Activated effector memory CD4-positive, alpha-beta T cell treated with Interleukin-2 at 50 U/mL for 16 hours (primary cell): ENCODE data around the gene REEP1.
A peak's percentile ranks its signal among the peaks of the same experiment; 100 is the strongest.
"Not testable (repeated sequence)": the region's sequence is repeated elsewhere in the genome, so short reads cannot be mapped to it uniquely, and the experiment has no call there.

Experiments
- DNase-seq: peaks from one replicate; pipeline ENCODE4 v3.0.0-alpha.2; 2020

REEP1 gene

DNA sequence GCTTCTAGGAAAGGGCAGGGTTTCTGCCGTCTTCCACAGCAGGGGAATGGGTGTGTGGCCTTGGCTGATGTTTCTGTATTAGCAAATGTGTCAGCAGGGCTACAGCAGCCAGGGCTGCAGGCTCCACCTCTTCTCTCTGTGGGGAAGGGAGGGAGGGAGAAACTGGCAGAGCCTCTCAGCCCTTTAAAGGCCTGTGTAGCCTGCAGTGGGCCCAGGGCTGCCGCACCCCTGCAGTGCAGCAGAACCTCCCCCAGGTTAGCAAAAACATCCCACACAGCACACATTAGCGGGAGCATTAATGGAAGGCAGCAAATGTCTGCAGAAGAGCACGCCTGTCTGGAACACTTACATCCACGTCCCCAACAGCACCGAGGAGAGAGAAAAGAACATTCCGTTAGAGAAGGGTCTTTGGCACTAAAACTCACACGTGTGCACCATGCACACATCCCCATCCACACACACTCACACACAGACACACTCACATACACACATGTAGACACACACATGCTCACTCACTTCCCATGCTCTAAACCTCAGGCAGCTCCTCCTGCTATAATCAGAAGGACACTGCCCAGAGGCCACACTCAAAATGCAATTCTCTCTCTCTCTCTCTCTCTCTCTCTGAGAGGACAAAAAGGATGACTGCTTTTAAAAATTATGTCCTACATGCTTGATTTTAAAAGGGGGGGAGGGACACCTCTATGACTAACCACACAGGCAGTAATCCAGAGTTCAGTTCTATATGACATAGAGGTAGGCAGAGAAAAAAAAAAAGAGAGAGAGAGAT lies 114.1 kb downstream of the REEP1 start:
- DNase-seq, result no peak

DNA sequence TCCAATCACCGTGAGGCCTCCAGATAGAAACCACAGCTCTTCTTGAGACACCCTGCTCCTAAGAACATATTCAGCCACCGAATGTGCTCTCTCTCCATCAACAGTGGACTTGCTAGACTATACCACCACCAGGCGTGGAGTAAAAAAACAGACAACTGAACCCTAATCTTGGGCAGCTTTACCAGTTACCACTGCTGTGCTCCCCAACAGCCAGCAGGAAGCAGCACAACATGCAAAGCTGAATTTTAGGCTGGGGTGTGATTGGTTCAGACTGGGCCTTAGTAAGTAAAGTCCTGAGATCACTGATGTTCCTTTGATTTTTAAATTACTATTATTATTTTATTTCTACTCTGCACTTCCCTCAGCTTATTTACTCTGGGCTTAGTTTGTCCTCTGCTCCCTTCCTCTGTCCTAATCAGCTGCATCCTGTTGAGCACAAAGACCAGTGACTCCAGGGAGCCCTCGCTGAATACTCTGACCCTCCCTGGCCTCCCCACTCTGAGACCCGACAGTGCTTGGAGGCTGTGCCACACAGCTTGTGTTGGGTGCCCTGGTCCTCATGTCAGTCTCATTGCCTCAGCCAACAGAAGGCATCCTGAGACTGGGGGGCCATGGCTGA lies 116.3 kb downstream of the REEP1 start:
- peak; percentile 25 for DNase-seq

DNA sequence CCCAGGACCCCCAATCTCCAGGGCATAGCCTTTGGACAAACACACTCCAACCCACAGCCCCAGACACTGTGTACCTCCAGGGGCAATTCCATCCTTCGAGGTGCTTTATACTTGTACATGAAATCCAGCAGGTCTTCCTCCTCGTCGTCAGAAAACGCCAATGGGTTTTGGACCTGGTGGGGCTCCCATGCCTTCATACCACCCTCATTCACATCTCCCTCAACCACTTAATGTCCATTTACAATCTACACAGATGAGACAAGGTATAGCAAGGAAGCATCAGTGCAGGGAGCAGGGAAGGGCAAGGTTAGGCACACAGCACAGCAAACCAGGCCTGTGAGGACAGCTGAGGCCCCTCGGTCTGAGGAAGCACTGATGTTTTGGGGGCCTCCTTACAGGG lies 117.5 kb downstream of the REEP1 start:
- no peak for DNase-seq

DNA sequence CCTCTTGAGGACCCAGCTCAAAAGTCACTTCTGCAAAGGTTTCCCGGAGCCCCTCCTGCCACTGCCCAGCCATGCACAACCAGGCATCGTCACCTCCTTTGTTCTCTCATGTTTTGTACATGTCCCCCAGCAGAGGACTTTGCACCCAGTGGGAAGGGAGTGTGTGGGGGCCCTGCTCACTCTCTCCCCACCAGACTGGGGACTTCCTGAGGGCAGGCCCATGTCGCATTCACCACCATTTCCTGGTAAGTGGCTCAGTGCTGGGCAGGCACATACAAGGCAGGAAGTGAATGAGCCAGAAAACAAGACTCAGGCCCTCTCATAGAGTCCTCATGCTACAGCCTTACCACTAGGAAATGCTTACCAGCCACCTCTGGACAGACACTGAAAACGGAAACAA lies 119.3 kb downstream of the REEP1 start:
- no peak for DNase-seq

DNA sequence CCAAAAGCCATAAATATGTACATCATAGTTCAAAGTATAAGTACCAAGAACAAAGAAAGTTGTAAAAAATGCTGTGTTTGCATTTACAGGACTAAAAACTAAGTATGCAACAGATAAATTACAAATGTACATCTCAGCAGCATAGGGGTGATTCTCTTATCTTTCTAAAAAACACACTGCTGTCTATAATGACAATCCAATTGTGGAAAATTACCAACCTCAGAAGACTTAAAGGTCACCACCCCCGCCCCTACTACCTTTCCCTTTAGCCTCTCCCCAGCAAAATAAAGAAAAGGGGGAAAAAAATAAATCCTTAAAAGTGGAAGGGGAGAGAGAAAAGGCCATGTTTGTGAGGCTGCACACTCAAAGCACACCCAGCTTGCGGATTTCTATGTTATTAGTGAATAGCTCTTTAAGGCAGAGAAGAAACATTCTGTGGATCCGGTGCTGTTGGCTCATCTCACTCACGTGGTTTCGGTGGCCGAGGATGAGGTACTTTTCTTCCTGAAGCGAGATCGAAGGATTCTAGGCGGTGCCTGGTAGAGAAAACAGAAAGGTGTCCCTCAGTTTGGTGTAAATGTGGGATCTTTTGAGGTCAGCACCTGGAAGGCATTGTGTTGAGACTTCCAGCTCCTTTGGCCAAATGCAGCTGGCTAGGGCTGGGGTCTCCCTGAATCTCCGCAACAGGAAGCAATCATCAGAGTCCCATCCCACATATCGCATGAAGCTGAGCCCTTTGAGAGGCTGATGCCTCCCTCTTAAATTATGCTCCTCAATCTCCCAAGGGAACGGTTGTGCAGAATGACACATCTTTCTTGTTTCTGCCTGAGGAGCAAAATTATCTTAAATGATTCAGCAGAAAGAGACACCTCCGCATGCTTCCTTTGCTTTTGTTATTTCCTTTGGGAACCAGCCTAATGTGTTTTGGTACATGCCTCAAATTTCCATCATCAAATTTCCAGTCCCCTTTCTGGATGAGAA lies 120.6 kb downstream of the REEP1 start:
- no peak for DNase-seq

DNA sequence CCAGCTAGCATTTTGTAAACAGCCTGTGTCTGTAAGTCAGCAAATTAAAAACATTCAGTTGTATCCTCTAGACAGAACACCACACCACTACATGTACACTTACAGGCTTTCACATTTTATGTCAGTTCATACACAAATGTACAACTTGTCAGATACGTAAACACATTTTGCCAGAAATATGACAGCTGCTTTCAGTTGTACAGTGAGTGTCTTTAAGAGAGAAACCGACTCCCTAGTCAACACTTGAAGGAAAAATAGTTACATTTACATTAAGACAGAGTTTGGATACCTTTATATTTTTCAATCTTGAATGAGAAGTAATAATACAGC lies 123.0 kb downstream of the REEP1 start:
- no peak for DNase-seq

DNA sequence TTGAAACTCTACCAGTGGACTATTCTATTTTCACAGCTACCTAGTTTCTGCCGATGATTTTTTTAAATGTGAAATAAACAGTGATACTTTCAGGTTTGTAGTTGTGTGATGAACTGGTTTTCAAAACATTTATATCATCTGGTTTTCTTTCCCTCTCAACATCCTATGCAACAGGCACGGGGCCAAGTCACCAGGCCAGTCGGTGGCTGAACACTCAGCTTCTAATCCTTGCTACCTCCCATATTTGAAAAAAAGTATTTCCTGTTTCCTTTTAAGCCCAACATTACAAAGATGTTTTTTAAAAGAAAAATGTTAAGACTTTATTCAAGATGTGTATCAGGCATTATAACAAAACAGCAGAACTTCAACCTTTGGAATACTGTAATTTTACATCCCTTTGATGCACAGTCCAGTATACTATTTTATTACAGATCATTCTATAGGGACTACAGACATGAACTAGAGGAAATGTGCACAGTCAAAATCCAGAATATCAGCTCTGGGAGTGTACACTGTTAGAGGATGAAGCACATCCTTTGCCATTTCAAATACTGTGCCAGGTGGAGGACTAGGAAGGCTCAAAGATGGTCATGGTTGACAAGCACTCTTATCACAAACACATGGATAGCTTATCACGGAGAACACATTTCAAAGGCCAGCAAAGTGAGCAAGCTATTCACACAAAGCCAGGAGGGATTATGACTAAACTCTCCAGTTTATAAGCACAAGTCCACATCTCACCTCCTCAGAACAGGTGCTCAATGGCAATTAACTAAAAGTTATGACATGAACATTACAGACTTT lies 123.5 kb downstream of the REEP1 start:
- DNase-seq, result no peak

DNA sequence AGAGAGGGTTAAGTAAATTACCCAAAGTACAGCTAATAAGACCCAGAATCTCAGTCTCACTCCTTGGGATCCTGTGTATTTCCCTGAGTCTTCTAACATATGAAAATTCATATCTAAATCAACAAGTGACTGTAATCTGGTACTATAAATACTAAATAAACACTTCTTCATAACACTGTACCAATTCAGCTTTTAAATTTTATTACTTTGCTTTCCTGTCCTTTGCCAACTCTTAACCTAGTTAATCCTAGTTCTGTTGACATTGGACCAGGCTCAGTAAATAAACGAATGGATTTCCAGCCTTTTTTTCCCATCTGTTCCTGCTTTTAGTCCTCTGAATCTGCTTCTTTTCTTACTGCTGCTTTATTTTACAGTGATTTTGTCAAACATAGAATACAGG lies 124.4 kb downstream of the REEP1 start:
- DNase-seq, result no peak

DNA sequence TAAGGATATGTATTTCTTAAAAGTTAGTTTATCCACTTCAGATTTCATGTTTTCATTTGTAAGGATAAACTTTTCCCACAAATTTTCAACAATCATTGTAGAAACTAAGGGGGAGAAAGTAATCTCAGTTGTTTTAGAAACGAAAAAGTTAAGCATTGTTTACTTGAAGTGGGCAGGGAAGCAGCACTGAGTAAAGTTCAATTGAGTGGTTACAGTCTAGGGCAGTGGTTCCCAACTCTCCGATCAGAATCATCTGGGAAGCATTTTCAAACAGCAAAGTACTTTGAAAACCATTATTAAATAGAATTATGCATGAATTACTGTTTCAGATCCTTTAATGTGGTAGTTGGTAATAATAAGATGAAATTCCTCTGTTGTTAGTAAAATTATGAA lies 125.6 kb downstream of the REEP1 start:
- DNase-seq, result no peak

DNA sequence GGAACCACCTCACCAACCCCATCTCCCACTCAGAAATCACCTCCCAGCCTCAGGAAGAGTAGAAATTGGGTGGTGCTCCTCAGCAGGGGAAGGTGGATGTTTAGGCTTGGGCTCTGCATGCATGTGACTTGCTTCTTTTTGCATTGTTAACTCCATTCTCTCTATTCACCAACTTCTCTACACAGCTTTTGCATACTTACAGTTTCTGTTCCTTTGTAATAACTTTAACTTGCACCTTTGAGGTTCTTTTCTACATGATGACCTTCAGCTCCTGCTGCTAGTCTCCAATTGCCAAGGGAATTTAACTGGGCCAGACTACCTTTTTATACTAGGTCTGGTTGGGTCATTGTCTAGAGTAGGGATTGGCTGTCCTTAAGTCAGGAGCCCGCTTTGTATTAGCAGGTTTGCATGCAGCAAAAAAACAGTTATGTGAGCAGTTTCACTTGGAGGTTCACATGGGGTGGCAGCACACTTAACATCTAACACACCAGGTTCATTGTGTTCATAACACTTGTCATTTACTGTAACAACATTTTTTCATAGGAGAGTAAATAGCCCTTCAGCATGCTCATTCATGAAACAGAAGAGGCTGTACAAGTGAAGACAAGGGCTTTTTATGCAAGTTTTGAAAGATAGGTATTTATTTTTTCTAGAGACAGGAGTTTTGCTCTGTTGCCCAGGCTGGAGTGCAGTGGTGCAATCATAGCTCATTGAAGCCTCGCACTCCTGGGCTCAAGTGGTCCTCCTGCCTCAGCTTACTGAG lies 126.2 kb downstream of the REEP1 start:
- DNase-seq, result no peak

DNA sequence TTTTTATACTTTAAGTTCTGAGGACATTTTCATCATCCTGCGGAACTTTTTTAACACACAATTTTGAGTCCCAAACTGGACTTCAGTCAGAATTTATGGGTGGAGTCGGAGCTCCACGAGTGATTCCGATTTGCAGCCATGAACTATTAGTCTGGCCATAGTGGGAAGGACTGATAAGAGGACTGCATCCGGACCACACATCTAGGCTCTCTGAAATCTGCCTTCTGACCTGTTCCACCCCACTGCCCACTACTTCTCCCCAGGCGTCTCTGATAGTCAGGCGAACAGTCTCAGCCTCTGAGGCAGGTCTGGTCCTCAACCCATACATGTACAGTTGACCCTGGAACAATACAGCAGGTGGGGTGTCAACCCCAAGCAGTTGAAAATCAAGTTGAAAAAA lies 133.0 kb downstream of the REEP1 start:
- no peak for DNase-seq

DNA sequence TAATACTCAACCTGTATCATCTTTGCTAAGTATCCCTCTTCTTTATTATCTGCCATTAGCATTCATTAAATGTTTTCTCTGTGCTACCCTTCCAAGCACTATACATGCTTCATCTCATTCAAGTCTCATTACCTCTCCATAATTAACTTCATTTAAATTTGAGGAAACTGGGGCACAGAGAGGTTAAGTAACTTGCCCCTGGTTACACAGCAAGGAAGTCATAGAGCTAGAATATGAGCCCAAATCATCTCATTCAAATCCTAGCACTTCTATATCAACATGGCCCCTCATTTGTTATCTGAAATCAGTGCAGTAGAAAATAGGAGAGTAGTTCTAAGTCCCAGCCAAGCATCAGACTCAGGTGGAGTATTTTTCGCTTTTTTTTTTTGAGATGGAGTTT lies 133.8 kb downstream of the REEP1 start:
- DNase-seq, result no peak

DNA sequence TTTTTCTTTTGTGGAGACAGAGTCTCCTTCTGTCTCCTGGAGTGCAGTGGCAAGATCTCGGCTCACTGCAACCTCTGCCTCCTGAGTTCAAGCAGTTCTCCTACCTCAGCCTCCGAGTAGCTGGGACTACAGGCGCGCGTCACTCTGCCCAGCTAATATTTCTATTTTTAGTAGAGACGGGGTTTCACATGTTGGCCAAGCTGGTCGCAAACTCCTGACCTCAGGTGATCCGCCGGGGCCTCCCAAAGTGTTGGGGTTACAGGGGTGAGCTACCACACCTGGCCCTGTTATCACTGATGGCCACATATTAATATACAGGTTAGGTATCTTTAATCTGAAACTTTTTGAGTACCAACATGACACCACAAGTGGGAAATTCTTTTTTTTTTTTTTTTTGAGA lies 134.7 kb downstream of the REEP1 start:
- DNase-seq, result no peak

DNA sequence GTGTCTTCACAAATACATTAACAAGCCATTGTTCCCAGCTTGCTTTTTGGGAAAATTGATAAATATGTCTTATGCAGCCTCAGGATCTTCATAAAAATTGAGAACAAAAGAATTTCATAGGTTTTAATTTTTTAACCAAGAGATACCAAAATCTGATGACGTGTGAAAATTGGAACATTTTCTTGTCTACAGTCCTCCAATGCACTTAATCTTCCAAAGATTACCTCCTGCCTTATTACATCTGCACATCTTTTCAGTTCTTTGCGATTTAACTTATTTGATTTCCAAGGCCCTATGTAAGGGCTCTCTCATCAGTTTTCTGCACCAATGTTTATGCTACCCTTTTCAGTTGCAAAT lies 135.1 kb downstream of the REEP1 start:
- no peak for DNase-seq

DNA sequence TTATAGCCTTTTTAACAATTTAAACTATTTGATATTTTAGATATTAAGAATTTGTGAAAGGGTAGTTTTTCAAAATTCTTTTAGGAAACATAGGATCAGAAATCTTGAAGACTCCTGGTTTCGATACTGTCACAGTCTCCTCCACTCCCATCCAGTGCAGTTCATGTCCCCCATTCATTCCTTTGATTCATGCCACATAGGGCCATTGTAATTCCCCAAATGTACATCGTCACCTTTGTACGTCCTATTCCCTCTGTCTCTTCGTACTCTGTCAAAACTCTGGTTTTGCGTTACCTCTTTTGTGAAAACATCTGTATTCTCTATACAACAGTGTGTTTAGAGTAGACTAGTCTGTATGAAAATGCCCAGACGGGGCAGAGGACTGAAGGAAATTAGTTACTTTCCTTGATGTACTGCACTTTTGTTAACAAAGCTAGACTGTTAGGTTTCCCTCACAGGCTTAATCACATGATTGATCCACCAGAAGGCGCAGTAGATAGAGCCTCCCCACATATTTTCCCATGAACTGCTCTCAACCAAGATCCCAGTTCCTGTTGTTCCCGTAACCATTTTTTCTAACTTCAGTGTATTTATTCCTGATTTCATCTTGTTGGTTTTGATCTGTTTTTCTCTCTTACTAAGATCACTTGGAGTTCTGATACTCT lies 135.6 kb downstream of the REEP1 start:
- no peak for DNase-seq

DNA sequence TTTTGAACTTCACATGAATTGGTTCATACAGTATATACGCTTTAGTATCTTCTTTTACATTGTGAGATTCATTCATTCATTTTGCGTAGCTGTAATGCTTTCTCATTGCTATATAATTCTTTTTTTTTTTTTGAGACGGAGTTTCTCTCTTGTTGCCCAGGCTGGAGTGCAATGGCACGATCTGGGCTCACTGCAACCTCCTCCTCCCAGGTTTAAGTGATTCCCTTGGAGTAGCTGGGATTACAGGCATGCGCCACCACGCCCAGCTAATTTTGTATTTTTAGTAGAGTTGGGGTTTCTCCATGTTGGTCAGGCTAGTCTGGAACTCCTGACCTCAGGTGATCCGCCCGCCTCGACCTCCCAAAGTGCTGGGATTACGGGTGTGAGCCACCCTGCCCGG lies 136.9 kb downstream of the REEP1 start:
- DNase-seq, result not testable (repeated sequence)

DNA sequence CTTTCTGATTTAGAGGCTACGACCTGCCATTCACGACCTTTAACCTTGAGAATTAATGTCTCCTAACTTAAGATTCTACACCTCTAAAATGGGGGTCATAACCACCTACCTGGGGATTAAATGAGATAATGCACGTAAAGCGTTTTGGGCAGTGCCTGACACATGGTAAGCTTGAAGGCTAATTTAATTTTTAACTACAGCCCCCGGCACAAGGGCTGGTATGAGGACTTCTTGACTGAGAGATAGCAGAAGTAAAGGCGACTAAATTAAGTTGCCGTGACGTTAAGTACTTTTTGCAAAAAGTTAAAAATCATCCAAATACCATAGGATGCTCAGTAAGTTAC lies 137.6 kb downstream of the REEP1 start:
- DNase-seq, result no peak

DNA sequence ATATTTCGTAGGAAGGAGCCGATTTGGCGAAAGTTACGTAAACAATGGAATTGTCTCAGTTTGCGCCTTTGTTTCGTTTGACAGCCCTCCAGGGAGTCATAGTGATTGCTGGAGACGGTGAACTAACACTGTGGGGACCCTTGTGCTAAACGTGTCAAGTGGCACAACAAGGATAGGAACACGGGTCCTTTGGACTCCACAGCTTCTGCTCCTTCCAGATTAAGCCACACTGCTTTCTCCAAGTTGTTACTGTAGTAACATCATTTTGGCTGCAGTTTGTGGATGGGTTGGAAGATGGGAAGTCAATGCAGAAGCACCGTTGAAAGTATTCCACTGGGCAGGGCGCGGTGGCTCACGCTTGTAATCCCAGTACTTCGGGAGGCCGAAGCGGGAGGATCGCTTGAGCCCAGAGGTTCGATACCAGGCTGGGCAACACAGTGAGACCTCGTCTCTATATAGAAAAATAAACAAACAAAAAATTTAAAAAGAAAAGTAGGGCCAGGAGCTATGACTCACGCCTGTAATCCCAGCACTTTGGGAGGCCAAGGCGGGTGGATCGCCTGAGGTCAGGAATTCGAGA lies 141.5 kb downstream of the REEP1 start:
- no peak for DNase-seq

DNA sequence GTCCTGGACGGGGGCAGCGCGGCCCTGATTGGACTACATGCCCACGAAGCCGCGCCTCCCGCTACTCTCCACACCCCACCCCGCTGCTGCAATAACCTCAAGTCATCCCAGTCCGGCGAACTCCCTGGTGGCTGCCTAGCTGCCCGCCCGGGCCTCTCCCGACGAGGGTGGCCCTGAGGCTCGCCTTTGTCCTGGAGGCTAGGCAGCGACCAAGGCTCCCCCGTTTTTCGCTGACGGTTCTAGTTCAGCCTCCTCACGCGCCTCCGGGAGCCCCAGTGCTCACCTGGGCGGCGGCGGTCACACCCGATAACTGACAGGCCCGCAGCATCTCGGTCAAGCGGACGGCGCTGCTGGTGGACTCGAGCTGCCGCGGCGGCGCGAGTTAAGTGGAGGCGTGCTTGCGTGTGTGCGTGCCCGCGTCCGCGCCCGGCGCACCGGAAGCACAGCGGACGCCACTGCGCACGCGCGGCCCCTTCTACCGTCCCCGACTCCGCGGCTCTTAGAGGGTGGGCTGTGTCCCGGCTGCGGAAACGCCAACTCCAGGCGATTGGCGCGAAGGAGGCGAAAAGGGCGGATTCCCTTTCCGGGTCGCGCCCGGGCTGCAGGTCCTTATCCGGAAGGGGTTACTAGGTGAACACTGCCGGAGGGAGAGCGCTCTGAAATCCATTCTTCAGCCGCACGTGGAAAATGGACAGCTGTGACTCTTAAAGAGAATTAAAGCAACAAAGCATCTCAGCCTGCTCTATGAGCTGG lies 142.2 kb downstream of the REEP1 start, which contains the start of gene IMMT:
Gene IMMT (minus strand): TSS at position 408 of the 753 bp plus-strand sequence. CDS start 80 bp downstream, at position 328.
- DNase-seq, result peak; percentile 88

DNA sequence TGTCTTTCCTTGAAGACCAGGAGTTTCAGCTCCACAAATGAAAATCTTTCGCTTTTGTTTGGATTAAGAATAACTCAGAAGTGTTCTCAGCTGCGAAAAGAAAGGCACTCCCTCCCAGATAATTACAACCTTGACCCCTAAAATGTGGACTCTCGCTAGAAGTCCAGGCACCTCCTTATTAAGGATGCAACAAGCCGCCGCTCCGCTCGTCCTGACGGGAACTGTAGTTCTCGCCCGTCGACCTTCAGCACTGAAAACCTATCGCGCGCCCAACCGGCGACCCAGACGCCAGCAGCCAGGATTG lies 142.7 kb downstream of the REEP1 start:
- no peak for DNase-seq
